GM04504 (cell line): ENCODE data around the gene ERC1.
"Not testable (repeated sequence)": the region's sequence is repeated elsewhere in the genome, so short reads cannot be mapped to it uniquely, and the experiment has no call there.

Source experiments
- DNase-seq: peaks from one replicate; pipeline ENCODE4 v3.0.0-alpha.2; 2012; ENCODE audit warnings: low read depth

Gene ERC1

DNA sequence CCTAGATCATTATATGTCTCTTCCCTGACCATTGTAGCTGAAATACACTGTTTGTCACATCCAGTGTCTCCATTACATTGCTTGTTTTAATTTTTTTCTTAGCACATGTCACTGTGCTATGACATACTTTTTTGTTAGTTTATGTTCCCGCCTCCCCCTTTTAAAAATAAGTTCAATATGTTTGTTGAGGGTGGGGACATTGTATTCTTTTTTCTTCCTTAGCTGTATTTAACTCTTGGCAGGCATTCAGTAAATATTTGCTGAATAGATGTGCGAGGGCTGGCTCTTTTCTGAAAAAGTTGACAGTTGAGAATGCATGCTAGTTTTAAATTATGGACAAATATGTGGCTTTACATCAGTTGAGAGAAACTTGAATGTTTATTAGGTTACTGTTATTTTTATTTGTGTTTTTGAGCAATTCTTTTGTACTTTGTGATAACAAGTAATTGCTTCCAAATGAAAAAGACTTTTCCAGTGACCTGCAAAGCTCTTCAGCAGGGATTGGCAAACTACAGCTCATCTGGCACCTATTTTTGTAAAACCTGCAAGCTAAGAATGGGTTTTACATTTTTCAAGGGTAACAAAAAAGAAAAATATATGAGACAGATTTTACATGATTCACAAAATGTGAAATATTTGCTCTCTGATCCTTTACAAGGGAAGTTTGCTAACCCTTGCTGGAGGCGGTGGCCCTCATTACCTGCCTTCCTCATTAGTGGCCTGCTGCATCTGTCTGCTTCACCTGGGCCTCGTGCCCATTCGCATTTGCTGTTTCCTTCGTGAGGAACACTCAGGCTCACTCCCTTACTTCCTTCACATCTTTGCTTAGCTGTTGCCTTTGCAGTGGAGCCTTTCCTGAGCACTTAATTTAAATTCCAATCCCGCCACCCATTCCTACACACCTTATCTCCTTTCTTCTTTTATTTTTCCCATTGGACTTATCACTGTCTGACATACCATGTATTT, 229.4 kb downstream of the ERC1 start:
- no peak for DNase-seq

DNA sequence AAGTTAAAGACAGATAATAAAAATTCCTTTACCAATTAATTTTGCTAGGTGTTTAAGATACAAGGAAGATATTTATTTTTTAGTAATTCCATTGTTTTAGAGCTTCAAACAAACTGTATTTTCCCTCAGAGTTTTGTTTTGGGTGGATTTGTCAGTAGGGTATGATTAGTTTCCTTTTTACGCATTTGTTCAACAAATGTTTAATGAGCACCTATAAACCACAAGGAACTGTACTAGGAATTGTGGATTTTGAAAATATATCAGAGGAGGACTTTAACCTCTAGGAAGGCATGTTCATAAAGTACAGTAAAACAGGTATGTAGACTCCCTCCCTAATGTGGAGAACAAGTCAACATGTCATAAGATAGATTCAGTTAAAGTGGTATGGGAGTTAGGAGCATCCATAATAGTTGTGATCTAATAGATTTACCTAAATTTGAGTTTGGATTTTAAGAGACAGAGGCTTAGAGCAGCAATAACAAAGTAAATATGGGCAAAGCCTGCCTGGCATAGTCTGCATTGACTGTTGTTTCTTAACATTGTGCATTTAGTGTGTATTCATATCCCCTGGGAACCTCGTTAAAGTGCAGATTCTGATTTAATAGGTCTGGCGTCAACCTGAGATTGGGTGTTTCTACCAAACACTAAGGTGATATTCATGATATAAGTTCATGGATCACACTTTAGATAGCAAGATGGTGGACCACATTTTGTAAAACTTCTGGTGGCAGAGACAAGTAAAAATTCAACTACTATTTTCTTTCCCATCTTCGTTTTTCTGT, 232.0 kb downstream of the ERC1 start:
- no peak for DNase-seq

DNA sequence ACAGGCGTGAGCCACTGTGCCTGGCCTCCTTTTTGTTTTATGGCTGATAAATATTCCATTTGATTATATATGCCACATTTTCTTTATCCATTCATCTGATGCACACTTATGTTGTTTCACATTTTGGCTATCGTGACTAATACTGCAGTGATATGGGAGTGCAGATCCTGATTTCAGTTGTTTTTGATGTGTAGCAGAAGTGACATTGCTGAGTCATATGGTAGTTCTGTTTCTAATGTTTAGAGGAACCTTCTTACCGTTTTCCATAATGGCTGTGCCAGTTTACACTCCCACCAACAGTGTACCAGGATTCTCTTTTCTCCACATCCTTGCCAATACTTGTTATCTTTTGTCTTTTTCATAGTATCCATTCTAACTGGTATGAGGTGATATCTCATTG, 235.9 kb downstream of the ERC1 start:
- DNase-seq: no peak

DNA sequence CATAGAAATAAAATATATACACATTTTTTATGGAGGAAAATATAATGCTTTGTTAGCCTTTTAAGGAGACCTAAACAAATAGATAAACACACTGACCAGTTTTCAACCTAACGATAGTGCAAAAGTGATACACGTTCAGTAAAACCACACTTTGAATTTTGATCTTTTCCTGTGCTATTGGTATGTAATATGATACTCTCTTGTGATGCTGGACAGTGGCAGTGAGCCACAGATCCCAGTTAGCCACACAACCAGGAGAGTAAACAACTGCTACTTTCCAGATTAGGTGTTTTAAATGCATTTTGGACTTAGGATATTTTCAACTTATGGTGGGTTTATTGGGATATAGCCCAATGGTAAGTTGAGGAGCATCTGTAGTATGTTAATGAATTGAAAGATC, 243.1 kb downstream of the ERC1 start:
- DNase-seq: no peak

DNA sequence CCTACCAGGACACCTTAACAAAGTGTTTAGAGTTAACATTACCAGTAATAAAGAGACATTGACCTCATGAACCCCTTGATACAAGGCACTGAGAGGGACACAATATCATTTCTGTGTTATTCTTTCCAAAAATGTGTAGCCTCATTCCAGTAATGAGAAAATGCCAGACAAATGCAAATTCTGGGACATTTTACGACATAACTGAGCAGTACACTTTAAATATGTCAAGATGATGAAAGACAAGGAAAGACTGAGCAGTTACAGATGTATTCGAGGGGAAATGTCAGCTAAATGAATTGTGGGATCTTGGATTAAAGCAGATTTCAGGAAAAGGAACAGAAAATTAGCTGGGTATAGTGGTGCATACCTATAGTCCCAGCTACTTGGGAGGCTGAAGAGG, 255.6 kb downstream of the ERC1 start:
- DNase-seq: peak; percentile 49

DNA sequence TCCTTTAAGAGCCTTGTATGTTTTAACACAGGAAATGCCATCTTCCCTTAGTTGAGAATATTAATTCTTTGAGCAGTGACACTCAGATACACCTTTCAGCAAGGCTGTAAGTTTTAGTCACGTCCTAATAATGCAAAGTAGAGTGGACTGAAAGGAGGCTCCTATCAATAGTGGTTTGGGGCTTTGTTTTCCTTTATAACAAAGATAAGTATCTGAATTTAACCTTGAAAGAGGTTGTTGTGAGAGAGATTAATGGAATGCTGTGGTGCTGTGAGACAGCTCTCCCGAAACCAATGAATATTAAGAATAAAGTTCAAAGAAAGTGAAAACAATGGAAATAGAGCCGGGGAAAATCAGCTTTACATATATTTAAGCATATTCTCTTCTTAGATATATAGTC, 259.6 kb downstream of the ERC1 start:
- no peak for DNase-seq

DNA sequence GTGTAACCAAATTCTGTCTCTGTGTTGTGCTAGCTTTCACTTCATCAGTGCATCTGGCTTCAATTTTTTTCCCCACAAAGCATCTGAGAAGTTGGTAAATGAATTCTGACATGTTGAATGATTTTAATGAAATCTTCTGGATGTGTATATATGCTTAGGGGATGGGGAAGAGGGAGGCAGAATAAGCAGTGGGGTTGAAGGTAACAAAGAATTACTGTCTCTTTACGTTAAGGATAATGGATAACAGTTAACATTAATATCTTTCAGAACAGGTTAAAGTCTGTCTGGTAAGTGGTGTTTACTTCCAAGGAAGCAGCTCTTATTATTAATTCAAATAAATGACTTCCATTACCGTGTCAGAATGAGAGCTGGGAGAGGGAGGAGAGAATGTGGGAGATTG, 261.7 kb downstream of the ERC1 start:
- no peak for DNase-seq

DNA sequence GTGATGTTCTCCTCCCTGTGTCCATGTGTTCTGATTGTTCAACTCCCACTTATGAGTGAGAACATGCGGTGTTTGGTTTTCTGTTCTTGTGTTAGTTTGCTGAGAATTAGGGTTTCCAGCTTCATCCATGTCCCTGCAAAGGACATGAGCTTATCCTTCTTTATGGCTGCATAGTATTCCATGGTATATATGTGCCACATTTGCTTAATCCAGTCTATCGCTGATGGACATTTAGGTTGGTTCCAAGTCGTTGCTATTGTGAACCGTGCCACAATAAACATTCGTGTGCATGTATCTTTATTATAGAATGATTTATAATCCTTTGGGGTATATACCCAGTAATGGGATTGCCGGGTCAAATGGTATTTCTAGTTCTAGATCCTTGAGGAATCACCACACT, 264.1 kb downstream of the ERC1 start:
- DNase-seq: not testable (repeated sequence)

DNA sequence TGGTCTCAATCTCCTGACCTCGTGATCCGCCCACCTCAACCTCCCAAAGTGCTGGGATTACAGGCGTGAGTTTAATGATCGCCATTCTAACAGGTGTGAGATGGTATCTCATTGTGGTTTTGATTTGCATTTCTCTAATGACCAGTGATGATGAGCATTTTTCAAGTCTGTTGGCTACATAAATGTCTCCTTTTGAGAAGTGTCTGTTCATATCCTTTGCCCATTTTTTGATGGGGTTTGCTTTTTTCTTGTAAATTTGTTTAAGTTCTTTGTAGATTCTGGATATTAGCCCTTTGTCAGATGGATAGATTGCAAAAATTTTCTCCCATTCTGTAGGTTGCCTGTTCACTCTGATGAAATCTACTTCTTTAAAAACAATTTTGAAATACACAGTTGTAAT, 264.8 kb downstream of the ERC1 start:
- DNase-seq: not testable (repeated sequence)

DNA sequence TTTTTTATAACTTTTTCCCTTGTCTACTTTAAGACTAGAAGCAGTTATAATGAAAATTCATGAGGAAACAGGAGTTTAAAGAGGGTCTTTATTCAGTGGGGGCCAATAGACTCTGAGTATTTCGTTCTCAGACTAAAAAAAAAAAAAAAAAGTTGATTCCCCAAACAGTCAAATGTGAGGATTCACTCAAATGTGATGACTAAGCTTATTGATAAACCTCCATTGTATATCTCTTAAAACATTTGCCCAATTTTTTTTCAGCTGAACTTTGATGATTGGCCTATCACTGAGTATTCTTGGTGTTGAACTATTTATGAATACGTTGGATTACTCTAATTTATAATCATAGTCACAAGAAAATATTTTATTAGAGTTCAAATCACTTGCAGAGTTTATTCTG, 265.3 kb downstream of the ERC1 start:
- no peak for DNase-seq

DNA sequence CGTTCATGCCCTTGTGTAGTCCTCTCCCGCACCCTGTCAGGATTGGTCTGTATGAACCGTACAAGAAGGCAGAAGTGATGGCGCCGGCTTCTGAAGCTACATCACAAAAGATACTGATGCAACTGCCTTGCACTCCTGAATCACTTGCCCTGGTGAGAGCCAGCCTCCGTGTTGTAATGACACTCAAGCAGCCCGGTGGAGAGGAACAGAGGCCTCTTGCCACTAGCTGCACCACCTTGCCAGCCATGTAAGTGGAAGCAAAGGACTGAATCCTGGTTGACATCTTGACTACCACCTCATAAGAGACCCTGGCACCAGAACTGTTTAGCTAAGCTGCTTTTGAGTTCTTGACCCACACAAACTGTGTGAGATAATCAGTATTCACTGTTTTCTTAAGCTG, 266.0 kb downstream of the ERC1 start:
- DNase-seq: no peak

DNA sequence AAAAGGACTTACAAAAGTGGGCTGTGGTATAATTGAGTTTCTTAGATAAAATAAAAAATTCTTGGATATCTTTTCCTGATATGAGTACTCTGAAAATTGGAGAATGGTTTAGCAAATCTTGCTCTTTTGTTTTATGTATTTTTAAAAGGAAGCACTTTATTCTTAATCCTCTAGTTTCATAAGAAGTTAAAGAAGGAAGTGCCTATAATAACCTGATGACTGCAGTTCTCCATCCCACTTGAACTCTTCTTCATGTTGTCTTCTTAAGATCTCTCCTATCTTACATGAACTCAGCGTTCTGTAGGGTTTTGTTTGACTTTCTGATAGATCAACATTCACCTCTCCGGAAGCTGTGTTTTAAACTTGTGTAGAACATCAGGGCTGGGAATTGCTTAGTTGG, 271.0 kb downstream of the ERC1 start:
- DNase-seq: no peak

DNA sequence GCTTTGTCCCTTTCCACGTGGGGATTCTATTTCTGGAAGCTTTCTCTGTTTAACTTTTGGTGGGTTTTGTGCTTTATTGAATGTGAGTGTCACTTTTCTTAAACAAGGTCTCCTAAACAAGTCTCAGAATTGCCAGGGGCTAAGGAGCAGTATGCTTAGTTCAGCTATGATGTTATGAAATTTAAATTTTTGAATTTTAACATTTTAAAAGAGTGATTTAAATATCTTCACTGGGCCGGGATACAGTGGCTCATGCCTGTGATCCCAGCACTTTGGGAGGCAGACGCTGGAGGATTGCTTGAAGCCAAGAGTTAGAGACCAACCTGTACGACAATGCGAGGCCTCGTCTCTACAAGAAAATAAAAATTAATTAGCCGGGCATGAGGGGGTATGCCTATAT, 276.2 kb downstream of the ERC1 start:
- no peak for DNase-seq

DNA sequence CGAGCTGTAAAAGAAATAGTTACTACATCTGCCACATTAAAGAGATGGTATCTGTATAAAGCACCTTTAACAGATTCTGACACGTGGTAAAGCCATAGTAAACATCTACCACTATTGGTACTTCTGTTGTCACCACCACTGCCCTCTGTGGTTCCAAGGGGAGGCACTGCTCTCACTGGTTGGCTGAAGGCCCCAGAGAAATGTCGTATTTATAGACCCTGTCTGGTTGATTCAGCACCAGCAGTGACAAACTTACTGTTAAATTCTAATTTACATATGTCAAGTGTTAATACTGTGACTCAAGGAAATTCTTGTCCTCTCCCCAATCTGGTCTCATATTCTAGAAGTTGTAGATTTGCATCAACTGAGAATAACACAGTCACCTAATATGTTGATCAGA, 281.1 kb downstream of the ERC1 start:
- DNase-seq: no peak

DNA sequence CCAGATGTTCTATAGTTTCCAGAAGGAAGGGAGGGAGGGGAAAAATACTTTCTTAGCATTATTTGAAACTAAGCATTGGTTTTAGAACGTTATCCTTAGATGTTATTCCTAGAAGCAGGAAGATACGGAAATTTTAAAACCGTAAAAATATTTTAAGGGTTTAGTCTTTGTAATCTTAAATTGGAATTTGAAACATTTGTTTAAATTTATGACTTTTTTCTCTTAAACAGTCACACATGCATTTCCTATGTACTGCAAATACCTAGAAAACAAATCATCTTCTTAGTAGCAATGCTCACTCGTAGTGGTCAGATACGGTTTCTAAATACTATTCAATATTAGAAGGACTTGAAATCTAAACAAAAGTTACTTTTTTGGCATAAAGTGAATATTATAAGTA, 282.0 kb downstream of the ERC1 start:
- no peak for DNase-seq

DNA sequence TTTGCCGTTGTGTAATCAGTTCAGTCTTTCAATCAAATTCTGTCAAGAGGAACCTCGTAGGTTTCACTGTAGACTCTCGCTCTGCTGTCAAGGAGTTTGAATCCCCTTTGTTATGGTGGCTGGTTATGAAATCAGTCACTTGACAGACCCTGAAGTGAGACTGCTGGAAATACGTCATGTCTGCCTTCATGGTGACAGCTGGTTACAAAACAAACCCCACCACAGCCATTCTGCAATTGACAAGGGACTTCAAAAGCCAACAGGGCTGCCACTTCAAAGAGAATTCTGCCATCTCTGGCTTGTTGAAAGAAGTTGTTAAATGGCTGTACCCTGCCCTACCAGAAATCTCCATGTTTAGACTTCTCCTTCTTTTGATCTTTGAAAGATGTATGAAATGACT, 286.9 kb downstream of the ERC1 start:
- no peak for DNase-seq

DNA sequence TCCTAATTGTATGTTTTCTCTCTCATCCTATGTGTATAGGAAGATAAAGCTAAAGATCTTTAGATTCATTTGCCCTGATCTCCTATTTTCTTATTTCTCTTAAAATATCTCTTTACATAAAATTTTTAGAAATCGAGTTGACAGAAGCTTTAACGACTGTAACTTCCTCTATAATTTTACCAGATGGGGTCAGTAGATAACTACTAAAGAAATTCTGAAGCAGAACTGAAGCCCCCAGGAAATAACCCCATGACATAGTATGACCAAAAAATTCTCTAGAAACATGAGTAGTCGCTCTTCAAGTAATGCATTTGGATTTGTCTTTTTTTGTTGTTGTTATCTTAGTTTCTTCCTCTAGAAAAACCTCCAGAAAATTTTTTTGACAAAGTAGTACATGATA, 288.0 kb downstream of the ERC1 start:
- DNase-seq: no peak

DNA sequence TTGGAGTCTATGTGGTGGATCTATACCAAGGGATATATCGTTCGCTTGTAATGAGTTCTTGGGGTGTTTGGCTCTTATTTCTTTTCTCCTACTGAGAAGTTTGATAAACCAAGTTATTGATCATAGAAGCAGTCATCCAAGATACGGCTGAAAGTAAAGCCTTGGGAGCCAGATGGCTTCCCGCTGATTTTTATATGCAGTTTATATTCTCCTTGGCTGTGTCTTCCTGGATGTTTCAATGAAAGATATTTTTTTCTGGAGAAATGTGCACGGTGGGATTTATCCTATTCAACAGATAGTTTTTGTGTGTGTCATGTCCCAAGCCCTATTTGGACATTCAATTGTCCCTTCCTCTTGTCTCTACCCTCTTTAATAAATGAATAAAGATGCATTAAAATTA, 289.0 kb downstream of the ERC1 start:
- no peak for DNase-seq

DNA sequence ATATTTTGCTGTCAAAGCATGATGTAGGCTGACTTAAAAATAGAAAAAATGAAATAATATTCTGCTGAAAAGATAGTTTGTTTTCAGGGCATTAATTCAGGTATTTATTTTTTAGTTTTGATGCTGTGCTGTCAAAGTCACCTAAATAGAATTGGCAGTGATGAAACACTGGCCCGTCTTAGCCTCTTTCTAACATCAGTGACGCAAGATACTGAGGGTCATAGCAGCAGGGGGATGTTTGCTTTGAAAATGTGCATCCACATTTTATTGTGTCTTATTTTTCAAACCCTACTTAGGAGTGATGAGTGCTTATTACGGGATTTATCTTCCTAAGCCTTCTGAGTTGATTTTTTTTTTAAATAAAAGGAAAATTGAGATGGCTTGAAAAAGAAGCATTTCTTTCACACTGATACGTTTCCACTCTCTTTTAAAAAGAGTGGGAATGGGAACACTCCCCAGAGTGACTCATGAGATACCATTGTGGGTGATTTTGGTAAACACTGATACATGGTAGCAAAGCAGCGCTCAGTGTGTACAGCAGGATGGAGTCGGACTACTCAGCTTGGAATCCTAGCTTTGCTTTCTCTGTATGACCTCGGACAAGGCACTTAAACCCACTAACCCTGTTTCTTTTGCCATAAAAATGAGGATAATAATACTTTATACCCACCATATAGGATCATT, 290.8 kb downstream of the ERC1 start:
- peak; percentile 58 for DNase-seq

DNA sequence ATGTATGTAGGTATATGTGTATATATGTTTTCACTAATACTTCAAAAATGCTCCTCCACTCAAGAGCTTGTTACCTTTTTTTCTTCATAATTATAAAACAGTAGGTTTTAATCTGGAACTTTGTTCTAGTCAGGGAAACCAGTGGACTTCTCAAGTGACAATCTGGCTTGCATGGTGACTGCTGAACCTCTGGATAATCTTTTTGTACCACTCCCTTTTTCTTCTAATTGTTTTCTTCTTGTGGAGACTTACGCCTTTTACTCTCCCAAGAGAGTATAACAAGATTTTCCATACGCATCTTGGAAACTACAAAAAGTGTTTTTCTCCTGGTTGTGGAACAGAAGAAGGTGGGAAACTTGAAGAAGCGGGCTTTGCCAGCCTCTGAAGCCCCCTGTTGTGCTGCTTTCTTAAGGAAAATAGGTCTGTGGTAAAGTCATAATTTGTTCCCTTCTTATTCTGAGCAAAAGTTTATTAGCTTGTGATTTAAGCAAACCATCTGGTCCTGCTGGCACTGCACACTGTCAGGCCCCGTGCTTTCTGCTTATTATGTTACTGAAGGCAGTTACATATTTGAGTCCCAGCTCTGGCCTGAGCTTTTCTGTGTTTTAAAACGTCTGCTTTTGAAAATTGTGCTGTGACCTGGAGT, 291.8 kb downstream of the ERC1 start:
- DNase-seq: peak; percentile 52

DNA sequence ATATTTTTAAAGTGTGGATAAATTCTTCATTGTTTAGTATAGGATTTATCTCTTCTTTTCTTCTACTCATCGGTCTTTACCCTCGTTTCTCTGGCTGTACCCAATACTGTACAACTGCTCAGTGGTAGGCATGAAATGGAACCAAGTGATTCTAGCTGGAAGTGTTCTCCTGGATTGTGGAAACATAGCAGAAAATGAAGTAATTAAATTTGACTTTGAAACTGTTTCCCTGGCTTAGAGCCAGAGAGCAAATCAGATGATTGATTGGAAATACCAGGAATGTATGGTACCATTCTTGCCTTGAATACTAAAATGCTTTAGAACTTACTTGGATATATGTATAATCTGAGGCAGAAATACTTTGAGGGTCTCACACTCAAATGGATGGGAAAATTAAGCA, 292.3 kb downstream of the ERC1 start:
- no peak for DNase-seq

DNA sequence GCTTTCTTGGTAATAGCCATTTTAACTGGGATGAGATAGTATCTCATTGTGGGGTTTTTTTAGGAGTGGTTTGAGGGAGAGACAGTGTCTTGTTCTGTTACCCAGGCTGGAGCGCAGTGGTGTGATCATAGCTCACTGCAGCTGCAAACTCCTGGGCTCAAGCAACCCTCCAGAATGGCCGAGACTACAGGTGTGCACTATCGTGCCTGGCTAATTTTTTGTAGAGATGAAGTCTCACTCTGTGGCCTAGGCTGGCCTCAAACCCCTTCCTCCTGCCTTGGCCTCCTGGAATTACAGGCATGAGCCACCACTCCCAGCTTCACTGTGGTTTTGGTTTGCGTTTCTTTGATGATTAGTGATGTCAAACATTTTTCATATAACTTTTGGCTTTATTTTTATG, 293.6 kb downstream of the ERC1 start:
- no peak for DNase-seq
